GM18511 (cell line): Measurements from ENCODE around the gene MAN1C1.
"Not testable (repeated sequence)": the region's sequence is repeated elsewhere in the genome, so short reads cannot be mapped to it uniquely, and the experiment has no call there.

Experiments
- ATAC-seq: cut with Tn5 transposase; IDR thresholded peaks from one replicate; pipeline ENCODE4 v1.9.1; 2021; ENCODE audit warnings: mild to moderate bottlenecking, moderate library complexity; ENCODE audit not compliant: unreplicated experiment

The MAN1C1 gene

DNA sequence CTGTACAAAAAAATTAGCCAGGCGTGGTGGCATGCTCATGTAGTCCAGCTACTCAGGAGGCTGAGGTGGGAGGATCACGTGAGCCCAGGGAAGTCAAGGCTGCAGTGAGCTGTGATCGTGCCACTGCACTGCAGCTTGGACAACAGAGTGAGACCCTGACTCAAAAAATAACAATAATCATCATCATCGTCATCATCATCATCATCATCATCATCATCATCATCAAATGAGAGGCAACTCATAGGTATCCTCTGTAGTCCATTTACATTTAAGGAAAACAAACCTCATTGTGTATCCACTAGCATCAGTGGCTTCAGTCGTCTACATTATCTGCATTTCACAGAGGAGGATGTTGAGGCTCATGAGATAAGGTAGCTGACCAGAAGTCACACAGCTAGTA, 114.6 kb downstream of the MAN1C1 start:
- no peak for ATAC-seq

DNA sequence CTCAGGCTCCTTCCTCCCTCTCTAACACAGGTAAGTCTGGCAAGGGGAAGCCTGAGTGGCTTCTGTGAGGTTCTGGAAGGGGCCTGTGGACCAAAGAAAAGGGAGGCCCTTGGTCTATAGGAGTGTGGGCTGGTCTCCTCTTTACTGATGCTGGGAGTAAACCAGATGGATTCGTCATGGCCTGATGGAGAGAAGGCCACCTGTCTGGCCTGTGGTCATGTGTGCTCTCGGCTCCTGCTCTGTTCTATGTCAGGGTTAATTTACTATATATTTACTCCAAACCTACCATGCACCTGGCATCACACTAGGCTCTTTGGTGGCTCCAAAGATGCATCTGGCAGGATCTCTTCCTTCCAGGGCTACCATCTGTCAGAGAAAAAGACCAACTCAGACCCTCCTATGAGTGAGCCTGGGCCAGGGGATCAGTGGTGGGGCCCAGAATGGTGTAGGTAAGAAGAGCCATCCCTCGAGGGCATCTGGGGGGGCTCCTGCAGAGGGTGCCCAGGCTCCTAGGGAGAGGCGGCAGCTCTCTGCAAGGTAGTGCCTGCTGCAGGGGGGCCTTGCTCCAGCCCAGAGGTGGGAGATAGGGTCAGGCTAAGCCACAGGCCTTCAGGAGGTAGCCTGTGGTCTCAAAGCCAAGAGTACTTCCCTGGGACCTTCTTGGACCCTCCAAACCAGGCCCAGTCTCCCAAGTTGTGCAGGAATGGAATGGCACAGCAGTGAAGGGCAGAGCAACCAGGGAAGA, 115.2 kb downstream of the MAN1C1 start:
- no peak for ATAC-seq

DNA sequence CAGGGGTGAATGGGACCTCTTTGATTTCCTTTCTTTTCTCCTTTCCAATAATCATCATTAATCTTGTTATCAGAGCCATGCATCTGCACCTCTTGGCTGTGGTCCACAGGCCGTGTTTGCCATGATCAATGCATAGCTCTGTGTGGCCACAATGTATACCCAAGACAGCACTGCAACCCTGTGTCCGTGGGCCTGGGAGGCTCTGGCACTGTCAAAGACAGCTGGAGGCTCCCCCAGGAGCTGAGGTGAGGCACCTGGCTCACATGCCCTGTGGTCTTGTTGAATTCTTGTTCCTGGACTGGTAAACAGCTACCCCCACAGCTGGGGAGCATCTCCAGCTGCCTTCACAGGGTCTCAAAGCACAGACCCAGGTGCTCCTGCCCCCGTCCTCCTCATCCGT, 116.2 kb downstream of the MAN1C1 start:
- no peak for ATAC-seq

DNA sequence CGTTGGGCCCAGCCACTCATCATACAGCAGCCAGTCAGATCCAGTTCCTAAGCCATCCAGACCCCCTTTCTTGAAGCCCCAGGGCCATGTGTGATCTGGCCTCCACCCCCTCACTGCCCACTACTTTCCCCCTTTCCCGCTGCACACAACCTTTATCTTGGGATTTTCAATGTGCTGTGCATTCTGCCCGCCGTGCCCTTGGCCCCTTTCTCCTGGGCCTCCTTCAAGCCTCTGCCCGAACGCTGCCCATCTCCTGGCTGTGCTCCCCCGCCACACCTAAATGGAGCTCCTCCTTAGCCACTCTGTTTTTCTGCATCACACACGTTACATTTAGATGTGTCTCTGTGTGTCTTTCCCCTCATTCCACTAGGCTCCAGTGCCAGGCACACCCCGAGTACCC, 116.7 kb downstream of the MAN1C1 start:
- ATAC-seq = no peak

DNA sequence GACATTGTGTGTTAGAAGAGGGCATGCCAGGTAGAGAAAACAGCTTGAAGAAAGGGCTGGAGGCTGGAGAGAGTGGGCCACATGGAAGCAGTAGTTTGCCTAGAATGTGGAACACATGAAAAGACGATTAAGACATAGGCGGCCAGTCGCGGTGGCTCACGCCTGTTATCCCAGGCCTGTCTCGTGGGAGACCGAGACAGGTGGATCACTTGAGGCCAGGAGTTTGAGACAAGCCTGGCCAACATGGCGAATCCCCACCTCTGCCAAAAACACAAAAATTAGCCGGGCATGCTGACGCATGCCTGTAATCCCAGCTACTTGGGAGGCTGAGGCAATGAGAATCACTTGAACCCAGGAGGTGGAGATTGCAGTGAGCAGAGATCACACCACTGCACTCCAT, 118.4 kb downstream of the MAN1C1 start:
- not testable (repeated sequence) for ATAC-seq

DNA sequence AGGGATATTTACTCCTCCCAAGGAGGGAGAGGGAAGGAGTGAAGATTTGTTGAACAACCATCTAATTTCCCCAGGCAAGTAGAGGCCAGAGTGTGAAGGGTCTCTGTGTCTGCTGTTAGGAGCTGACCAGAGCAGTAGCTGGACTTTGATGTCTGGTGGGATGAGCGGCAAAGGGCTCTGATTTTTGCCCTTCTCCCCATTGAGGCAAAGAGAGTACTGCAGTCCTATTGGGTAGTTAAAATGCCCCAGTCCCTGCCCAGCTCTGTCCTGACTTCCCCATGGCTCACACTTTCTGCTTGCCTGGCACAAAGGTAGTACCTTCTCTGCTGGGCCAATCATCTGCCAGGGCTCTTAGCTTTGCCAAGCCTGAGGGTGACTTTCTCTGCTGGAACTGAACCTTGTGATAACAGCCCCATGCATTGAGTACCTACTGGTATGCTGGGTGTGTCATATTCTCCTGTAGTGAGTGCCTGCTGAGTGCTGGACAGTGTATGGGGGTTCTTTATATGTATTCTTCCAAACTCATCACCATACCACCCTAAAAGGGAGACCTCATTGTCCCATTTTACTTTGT, 119.5 kb downstream of the MAN1C1 start:
- no peak for ATAC-seq

DNA sequence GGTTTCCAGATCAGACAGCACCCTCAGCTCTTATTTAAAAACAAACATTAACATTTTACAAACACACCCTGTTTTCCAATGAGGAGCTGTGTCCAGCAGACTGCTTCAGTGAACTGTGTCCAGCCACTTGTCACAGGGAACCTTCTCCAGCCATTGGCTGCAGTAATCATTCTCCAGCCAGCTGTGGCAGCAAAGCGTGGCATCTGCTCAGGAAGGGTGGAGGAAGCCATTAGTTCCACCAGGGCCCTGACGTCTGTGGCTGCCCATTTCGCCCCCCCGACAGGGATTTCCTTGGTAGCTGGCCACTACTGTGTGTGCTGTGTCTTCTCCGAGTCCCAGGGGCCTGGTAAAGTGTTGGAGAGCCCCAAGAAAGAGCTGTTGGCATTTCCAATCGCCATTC, 120.5 kb downstream of the MAN1C1 start:
- no peak for ATAC-seq

DNA sequence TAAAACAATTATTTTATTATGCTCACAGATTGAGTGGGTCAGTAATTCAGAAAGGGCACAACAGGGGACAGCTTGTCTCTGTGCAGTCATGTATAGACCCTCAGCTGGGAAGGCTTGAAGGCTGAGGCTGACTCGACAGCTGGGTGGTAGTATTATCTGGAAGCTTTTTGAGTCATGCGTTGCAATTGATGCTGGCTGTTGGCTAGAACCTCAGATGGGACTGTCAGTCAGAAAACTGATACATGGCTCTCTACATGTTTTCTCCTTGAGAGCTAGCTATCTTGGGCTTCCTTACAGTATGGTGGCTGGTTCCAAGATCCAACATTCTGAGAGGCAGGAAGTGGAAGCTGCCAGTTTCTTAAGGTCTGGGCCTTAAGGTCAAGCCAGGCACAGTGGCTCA, 121.9 kb downstream of the MAN1C1 start:
- ATAC-seq = no peak

DNA sequence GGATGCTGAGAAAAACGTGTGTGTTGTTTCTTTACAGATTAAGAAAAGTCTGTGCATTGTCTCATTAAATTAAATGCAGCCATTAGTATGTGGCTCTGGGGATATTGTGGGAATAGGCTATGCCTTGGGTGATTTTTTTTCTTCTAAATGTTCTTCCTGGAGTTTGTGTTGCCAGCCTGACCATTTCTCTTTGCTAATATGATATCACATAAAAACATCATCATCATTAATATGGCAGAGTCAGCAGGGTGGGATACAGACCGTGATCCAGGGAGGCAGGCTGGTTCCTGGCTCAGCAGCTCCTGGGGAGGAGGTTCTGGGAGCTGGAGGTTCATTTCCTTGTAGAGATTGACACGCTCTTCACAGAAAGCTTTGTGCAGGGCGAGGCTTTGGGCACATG, 122.8 kb downstream of the MAN1C1 start:
- ATAC-seq = no peak

DNA sequence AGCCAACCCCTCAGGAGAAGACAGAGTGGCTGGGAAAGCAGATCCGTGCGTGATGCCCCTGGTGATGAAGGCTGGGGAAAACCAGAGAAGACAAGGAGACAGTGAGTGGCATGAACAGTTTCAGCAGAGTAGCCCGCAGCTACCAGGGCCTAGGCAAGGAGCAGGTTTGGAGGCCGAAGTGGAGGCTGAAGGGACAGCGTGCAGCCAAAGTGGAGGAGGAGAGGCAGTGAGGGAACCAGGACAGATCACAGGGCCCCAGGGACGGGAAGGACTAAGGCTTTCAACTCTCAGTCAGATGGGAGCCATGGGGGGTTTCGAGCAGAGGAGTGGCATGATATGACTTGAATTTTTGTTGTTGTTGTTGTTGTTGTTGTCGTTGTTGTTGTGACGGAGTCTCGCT, 123.5 kb downstream of the MAN1C1 start:
- ATAC-seq = no peak

DNA sequence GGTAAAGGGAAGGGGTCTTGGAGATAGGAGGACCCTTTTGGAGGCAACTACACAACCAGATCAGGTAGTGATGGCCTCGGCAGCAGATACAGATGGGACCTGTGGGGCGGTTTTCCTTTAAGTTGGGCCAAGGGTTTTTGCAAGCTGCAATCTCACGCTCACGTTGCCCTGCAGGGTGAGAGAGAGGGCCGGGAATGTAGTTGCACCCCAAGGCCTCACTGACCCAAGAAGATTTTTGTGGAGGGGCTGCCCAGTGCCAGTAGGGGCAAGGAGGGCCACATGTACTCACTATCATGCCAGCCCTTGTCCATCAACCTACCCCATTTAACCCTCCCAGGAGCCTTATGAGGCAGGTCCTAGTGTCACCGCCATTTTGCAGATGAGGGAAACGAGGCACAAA, 125.7 kb downstream of the MAN1C1 start:
- ATAC-seq = no peak

DNA sequence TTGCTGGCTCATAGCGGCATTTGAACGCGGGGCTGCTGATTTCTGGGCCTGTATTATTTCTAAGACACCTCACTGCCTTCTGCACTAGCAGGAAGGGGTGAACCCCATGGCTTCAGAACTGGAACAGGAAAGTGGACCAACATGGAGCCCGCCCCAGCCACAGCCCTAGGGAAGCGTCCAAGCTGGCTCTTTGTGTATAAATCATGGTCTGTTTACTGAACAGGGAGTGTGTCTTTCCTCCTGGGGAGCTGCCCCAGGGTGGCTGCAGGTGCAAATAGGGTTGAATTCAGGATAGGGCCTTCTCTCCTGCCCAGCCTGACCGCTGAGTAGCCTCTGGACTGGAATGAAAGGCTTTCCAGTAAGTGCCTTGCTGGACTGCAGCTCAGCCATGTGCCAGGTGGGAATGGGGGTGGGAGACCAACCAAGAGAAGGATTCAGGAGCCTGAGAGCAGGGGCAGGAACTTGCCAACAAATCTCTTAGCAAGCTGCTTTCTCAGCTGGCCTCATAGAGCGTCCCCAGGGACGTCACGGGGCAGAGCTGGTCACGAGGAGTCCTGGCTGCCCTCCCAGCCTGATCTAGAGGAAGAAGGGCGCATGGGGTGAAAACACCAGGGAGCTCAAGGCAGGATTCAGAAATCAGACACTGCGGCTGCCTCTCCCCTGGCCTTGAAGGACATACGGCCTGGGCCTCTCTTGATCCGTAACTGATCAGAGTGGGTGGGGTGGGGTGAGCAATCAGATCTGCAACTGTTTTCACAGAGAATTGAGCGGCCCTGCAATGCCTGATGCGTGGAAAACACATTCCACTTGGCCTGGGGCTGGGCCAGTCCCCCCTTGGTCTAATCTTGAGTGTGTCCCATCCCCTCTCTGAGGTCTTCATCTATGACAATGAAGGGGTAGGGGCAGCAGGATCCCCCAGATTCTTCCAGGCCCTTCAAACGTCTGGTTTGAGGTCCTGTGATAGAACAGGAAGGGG, 126.9 kb downstream of the MAN1C1 start:
- no peak for ATAC-seq

DNA sequence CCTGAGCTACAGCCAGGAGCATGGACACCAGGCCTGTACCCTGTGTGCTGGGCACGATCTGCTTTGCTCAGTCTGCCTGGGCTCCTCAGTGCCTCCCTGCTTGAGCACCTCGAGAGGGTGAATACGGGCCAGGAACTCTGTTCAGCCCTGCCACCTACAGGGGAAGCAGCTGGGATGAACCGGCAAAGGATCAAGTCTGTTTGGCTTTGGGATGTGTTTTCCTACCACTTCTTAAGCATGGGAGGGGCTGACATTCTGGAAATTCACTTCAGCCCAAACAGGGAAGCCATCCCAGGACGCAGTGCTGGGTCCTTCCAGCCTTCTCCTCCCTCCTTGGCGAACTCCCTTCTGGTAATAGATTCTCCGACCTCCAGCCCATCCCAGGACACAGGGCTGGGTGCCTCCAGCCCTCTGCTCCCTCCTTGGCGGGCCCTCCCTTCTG, 127.6 kb downstream of the MAN1C1 start:
- ATAC-seq = no peak

DNA sequence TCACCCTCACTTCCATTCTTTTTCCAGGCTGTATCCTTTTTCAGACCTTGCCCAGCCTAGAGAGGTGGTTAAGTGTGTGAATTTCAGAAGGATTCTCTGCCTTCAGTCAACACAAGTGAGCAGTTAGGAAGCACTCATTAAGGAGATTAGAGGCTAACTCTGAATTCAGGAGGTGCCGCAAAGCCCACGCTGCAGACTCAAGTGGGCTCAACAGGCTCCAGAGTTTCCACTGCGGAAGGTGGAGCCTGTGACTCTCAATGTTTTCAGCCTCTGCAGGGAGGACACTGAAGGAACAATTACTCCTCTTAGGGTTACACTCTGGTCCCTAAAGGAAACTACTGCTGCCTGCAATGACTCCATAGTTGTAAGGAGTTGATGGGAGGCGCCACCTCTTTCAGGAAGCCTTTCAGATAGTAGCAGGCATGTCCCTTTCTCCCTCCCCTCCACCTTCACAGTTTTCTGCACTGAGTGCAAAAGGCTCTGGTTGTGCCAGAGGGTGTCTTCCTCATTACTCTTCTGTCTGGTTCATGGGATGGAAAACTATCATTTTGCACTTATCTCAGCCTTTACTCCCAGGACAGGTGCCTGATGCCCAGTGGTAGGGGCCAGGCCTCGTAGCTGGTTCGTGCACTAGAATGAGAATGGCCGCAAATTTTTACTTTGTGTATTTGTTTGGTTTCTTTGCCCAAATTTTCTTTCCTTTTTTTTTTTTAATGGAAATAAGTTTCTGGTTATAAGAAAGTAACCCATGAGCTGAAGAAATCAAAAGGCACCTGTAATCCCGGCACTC, 128.2 kb downstream of the MAN1C1 start:
- no peak for ATAC-seq

DNA sequence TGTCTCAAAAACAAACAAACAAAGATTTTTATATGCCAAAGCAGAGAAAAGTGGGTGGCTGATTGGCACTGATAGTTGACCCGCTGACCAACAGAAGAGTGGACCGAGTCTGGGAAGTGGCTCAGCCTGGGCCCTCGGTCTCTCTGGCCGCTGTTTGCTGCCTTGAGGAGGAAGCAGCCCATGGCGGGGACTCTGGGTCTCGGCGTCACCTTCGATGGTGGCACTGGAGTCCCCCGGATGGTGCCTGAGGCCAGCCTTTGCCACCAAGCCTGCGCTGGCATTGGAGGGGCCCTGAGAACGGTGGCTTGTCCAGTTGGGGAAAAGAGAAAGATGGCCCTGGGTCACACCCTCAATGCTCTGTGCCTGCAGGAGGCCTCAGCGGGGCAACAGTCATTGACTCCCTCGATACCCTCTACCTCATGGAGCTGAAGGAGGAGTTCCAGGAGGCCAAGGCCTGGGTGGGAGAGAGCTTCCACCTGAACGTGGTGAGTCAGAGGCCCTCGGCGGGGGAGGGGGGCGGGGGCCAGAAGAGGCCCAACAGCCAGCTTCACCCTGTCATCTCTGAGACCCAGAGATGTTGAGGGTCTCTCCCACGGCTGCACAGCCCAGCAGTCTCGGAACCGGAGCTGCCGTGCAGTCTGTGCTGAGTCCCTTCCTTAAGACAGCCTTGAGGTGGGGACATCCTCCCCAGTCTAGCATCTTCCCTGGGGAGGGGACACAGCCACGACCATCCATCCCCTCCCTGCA, 129.9 kb downstream of the MAN1C1 start:
- ATAC-seq = no peak

DNA sequence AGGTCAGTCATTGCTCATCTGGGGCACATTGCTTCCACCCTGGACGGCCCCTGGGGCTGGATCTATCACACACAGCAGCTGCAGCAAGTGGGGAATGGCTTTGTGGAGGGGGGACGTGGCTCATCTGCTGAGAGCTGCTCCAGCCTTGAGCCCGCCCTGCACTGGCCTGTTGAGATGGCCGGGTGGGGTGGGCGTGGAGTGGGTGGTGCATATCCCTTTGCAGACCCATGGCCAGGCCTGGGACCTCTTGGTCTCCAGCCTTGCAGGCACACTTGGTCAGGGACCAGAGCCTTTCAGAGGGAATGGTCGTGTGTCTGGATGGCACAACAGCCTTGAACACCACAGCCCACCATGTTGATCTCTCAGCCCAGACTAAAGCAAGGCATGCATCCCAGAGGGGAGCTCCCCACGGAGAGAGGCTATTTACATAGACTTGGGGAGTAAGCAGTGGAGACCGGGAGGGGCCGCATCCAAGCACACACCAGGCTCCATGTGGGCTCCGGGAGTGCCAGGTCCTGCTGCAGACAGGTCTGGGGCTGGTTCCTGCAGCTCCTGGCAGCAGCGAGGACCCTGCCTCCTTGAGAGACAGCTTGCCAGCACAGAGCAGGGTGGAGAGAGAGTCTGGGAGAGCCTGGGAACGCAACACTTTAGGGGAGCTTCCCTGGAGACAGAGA, 130.6 kb downstream of the MAN1C1 start:
- no peak for ATAC-seq

DNA sequence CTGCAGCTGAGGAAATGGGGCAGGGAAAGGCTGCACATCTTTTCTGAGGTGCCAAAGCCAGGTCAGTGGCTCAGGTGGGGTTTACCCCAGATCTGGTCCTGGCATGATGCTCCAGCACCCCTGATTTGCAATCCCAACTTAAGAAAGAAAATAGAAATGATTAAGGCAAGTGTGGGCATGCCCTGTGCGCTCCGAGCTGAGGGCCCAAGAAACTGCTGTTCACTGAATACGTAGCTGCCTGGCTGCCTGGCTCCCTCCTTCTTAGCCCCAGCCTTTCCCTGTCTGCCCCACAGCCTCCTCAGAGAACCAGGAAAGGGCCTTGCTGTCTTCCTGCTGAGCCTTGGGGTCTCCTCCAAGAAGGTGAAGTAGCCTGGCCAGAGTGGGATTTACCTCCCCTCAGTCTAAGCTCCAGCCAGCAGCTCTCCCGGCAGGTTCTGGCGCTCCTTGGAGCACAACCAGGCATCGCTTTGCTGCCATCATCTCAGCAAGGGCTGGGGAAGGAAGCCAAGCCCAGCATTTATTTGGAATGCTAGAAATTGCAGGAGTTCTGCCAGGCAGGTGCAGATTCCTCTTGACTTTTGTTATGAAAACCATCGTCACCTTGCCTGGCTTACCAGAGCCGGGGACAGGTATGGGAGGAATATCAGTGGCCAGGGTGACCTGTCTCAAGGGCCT, 132.1 kb downstream of the MAN1C1 start:
- ATAC-seq = no peak

DNA sequence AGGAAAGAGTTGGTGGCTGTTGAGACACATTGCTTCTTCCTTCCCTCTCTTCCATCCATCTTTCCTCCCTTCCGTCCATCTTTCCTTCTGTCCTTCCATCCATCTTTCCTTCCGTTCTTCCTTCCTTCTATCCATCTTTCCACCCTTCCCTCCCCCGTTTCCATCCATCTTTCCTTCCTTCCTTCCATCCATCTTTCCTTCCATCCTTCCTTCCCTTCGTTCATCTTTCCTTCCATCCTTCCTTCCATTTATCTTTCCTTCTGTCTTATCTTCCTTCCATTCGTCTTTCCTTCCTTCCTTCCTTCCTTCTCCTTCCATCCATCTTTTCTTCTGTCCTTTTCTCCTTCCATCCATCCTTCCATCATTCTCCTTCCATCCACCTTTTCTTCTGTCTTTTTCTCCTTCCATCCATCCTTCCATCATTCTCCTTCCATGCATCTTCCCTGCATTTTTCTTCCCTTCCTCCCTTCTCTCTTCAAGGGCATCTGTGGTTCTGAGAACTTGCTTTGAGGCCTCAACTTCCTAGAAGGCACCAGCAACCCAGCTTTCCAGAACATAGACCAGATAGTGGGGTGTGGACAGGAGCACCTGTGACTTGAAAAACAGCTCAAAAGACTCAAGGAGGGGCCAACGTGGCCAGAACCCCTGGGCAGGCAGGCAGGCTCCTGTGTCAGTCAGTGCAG, 134.5 kb downstream of the MAN1C1 start:
- ATAC-seq = no peak
